Small intestine (tissue), 7 donors: Measurements from ENCODE around the gene ACSS2. TPM values are rescaled to one million over a fixed set of nuclear protein-coding genes. Genes with fewer than 3 reads are reported as not detected.

Experiments used
- DNase-seq, 2 donors: peaks; one replicate each; pipeline versions ENCODE4 v3.0.0 to v3.0.0-alpha.2; 2013
- FAIRE-seq: peaks from 2 replicates; lab custom pipeline; 2012; peaks lifted over from hg19 to GRCh38; lab: Jason Lieb, UNC
- H3K27ac ChIP-seq, 3 donors: one replicate each; pipeline ENCODE4 v1.5.1; 2013; ENCODE audit warnings: low read length in 2 of 3, mild to moderate bottlenecking in 2 of 3, control low read depth in 1 of 3, inconsistent platforms in 1 of 3, low read depth in 1 of 3, moderate library complexity in 1 of 3
- H3K27me3 ChIP-seq, 3 donors: one replicate each; pipeline ENCODE4 v1.6.1; 2013; ENCODE audit warnings: low read length in 3 of 3, inconsistent platforms in 1 of 3; ENCODE audit not compliant: control insufficient read depth in 3 of 3, insufficient read depth in 3 of 3
- H3K36me3 ChIP-seq, 3 donors: one replicate each; pipeline ENCODE4 v1.6.1; 2013; ENCODE audit warnings: low read length in 3 of 3, inconsistent platforms in 1 of 3, low read depth in 1 of 3, mild to moderate bottlenecking in 1 of 3, moderate library complexity in 1 of 3; ENCODE audit not compliant: control insufficient read depth in 3 of 3, insufficient read depth in 2 of 3
- H3K4me1 ChIP-seq, 3 donors: one replicate each; pipeline ENCODE4 v1.6.1; 2013; ENCODE audit warnings: low read length in 2 of 3, inconsistent platforms in 1 of 3, low read depth in 1 of 3, mild to moderate bottlenecking in 1 of 3, moderate library complexity in 1 of 3; ENCODE audit not compliant: control insufficient read depth in 3 of 3, insufficient read depth in 2 of 3
- H3K4me3 ChIP-seq, 3 donors: one replicate each; pipeline ENCODE4 v1.5.1; 2013; ENCODE audit warnings: low read length in 3 of 3, control low read depth in 1 of 3, inconsistent platforms in 1 of 3, low read depth in 1 of 3, mild to moderate bottlenecking in 1 of 3, moderate library complexity in 1 of 3
- H3K9me3 ChIP-seq, 2 donors: one replicate each; pipeline ENCODE4 v1.6.1; 2013; ENCODE audit warnings: low read depth in 1 of 2, low read length in 1 of 2; ENCODE audit not compliant: control insufficient read depth in 2 of 2, insufficient read depth in 1 of 2
- WGBS, 3 donors: extraction: QIAGEN DNeasy Blood & Tissue Kit; methylation state at CpG; one replicate each; pipeline ENCODE4 v1.1.7; 2013; 5-methylcytosine and 5-hydroxymethylcytosine counted together
- polyA plus RNA-seq, 4 donors: library from polyadenylated mRNA; stranded (reverse) in 3 of 4; unstranded in 1 of 4; fragments of 200-250 nt in 3 of 4; fragments of 120-200 nt in 1 of 4; gene quantifications; one replicate each; pipeline versions ENCODE4 v1.2.1 to v1.2.3, GENCODE V29; 2013
- donor health status: healthy with polysubstance abuse.
- donor health status: control.
- donor health status: control.
- donor health status: Bipolar disorder and iron deficiency.
- donor health status: healthy.

The ACSS2 gene
- polyA plus RNA-seq, 4 donors, result 37.0 to 295 (median 161) TPM

GRCh38 chr20:34938466-34939163 lies 62.2 kb downstream of the ACSS2 start:
- H3K36me3 ChIP-seq, result peaks cover 11 to 27% (median 14%) of the 10 kb centered on the region in 3 donors
- H3K27me3 ChIP-seq, result no peaks in the 10 kb centered on the region
- DNase-seq (peak in 1 of 2 donors; percentile 80), FAIRE-seq (no peak)
- 23 to 57% (median 46%) methylated on average over 14 of the region's 14 CpGs for WGBS, 3 donors
- peak overlapping the region in 2 of 3 donors; percentile 57 to 76 for H3K27ac ChIP-seq
- H3K4me3 ChIP-seq, result no peak overlapping the region
- H3K9me3 ChIP-seq, result no peaks in the 10 kb centered on the region
- H3K4me1 ChIP-seq, result peaks cover 0 to 4% (median 0%) of the 10 kb centered on the region in 3 donors

GRCh38 chr20:34940081-34940481 lies 63.7 kb downstream of the ACSS2 start:
- Histone ChIP-seq H3K4me3 (no peak overlapping the region), H3K4me1 (peaks cover 0 to 4% (median 0%) of the 10 kb centered on the region in 3 donors), H3K27ac (no peak overlapping the region), H3K9me3 (no peaks in the 10 kb centered on the region), H3K36me3 (peaks cover 11 to 28% (median 16%) of the 10 kb centered on the region in 3 donors), H3K27me3 (no peaks in the 10 kb centered on the region)
- DNase-seq (no peak), FAIRE-seq (no peak)
- 90 to 95% (median 92%) methylated on average over 1 of the region's 1 CpG for WGBS, 3 donors

- no peak for FAIRE-seq
- H3K27ac ChIP-seq, result no peak overlapping the region
- no peaks in the 10 kb centered on the region for H3K9me3 ChIP-seq
- WGBS, 3 donors, result 94 to 95% (median 95%) methylated on average over 4 of the region's 4 CpGs
- H3K27me3 ChIP-seq, result no peaks in the 10 kb centered on the region
- peaks cover 10 to 30% (median 15%) of the 10 kb centered on the region in 3 donors for H3K36me3 ChIP-seq
- peaks cover 0 to 10% (median 4%) of the 10 kb centered on the region in 3 donors for H3K4me1 ChIP-seq
- no peak overlapping the region for H3K4me3 ChIP-seq
- no peak for DNase-seq
Measured at GRCh38 chr20:34941226-34941625, 64.8 kb downstream of the ACSS2 start.

- Histone ChIP-seq H3K27me3 (no peaks in the 10 kb centered on the region), H3K27ac (no peak overlapping the region), H3K9me3 (no peaks in the 10 kb centered on the region), H3K36me3 (peaks cover 7 to 28% (median 12%) of the 10 kb centered on the region in 3 donors), H3K4me3 (no peak overlapping the region), H3K4me1 (peaks cover 0 to 12% (median 7%) of the 10 kb centered on the region in 3 donors)
- WGBS, 3 donors, result 96 to 98% (median 96%) methylated on average over 9 of the region's 9 CpGs
- no peak for DNase-seq
- no peak for FAIRE-seq
Measured at GRCh38 chr20:34942301-34942700, 65.9 kb downstream of the ACSS2 start.

DNA sequence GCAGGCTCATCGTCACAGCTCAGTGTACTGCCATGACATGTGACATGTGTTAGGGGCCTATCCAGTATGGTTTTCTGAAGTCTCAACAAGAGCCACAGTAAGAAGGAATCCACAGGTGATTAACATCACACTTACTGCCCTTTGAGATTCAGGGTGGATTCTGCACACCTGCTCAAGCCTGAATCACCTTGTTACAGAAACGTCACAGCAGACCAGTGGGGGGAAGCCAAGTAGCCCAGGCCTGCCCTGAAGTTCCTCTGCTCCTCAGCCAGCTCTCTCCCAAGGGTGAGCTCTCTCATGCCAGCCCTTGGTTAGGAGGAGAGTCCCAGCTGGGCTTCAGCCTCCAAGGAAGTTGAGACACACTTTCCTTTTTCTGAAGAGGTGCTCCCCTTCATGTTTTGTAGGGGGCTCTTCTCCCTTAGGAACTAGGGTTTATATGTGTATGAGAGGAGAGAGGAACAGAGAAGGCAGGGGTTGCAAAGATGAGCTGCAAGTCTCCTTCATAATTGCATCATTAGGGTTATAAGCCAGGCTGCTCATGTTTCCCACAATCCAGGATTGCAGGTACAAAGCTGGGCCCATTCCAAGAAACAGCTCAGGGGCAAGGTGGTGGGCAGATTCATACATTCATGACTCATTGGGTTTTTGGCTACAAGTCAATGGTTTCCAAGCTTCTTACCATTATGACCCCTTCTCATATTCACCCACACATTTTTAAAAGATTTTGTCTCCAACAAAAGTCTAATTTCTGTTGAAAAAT lies 67.6 kb downstream of the ACSS2 start:
- no peak overlapping the region for H3K4me3 ChIP-seq
- peaks cover 0 to 12% (median 6%) of the 10 kb centered on the region in 3 donors for H3K4me1 ChIP-seq
- peaks cover 7 to 20% (median 12%) of the 10 kb centered on the region in 3 donors for H3K36me3 ChIP-seq
- no peak overlapping the region for H3K27ac ChIP-seq
- 46 to 81% (median 71%) methylated on average over 2 of the region's 2 CpGs for WGBS, 3 donors
- DNase-seq (no peak), FAIRE-seq (no peak)
- H3K27me3 ChIP-seq, result no peaks in the 10 kb centered on the region
- H3K9me3 ChIP-seq, result no peaks in the 10 kb centered on the region

DNA sequence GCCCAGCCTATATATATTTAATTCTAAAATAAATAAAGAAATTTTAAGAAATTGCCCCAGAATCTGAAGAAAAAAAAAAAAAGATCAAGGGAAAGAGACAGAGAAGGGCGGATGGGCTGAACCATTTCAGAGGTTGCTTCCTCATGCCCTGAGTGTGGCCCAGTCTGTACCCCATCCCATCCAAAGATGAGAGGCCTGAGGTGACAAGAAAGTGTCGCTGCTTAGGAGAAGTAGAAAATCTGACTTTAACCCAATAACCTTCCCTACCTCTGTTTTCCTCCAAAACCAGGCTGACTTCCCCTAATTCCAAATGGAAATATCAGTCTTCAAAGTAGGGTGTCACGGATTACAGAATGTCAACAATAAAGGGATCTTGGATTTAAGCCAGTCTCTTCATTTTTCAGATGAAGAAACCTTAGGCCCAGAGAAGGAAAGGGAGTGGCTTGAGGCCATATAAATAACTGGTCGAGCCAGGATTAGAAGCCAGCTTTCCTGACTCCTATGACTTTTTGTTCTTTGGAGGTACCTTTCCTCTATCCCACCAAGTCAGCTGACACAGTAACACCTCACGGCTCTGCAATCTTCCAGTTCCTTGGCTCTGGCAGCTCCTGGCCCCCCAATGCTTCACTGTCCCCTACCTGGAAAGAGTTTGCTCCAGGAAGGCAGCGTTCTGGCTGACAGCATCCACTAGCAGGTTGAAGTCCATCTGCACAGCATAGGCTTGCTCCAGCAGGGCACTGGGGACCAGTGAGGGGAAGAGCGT lies 69.1 kb downstream of the ACSS2 start:
- peaks cover 0 to 12% (median 6%) of the 10 kb centered on the region in 3 donors for H3K4me1 ChIP-seq
- H3K27ac ChIP-seq, result peak overlapping the region; percentile 49 to 90 (median 73)
- no peaks in the 10 kb centered on the region for H3K27me3 ChIP-seq
- H3K4me3 ChIP-seq, result no peak overlapping the region
- DNase-seq, result peak; percentile 78 to 86
- no peaks in the 10 kb centered on the region for H3K9me3 ChIP-seq
- WGBS, 3 donors, result 28 to 65% (median 53%) methylated on average over 7 of the region's 7 CpGs
- FAIRE-seq, result no peak
- H3K36me3 ChIP-seq, result peaks cover 7 to 20% (median 12%) of the 10 kb centered on the region in 3 donors

DNA sequence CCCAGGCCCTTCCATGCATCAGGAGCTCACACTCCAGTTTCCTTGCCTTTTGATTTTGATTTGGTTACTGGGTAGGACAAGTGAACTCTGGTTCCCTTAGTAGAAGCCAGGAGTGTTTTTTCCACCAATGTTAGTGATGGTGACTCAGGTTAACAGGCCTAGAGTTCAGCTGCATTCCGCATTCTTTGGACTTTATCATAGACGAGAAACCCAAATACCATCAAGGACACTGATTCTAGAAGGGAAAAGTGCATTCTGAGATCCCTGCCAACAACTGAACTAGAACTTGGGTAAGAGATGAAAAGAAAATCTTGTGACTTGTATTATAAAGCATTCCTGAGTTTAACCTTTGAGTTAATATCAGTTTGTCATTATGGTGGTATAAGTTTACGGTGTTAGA lies 70.2 kb downstream of the ACSS2 start:
- Histone ChIP-seq H3K4me3 (no peak overlapping the region), H3K4me1 (peaks cover 0 to 12% (median 6%) of the 10 kb centered on the region in 3 donors), H3K36me3 (peaks cover 7 to 18% (median 12%) of the 10 kb centered on the region in 3 donors), H3K27ac (peak overlapping the region in 1 of 3 donors; percentile 90), H3K27me3 (no peaks in the 10 kb centered on the region), H3K9me3 (no peaks in the 10 kb centered on the region)
- FAIRE-seq (no peak), DNase-seq (peak; percentile 24 to 43)
- 48 to 78% (median 58%) methylated on average over 3 of the region's 3 CpGs for WGBS, 3 donors

GRCh38 chr20:34947336-34947735 lies 70.9 kb downstream of the ACSS2 start:
- H3K27me3 ChIP-seq, result no peaks in the 10 kb centered on the region
- H3K9me3 ChIP-seq, result no peaks in the 10 kb centered on the region
- no peak overlapping the region for H3K4me3 ChIP-seq
- no peak for FAIRE-seq
- H3K36me3 ChIP-seq, result peaks cover 4 to 12% (median 11%) of the 10 kb centered on the region in 3 donors
- H3K27ac ChIP-seq, result no peak overlapping the region
- no peak for DNase-seq
- peaks cover 0 to 12% (median 6%) of the 10 kb centered on the region in 3 donors for H3K4me1 ChIP-seq
